ENCODE data around the gene RAP1A. TPM values are rescaled to one million over a fixed set of nuclear protein-coding genes. Genes with fewer than 3 reads are reported as not detected.

Gene RAP1A
- total and polyA plus RNA-seq, 4 donors = 14.2 to 31.4 (median 25.8) TPM

DNA sequence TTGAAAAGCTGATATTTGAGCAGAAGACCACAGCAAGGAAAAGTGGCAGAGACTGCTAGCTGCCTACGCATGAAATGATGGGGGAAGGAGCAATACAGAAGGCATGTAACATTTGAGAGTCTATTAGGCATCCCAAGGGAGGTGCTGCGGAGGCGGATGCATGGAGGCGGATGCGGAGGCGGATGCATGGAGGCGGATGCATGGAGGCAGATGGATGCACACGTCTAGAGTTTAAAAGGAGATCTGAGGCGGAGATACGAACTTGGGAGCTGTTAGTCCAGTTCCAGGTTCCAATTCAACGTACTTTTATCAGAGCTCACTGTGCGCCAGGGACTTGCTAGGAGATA is 135.4 kb downstream of the RAP1A start:
- H3K36me3 ChIP-seq (ENCODE audit: control insufficient read depth in 4 of 4, insufficient read depth in 3 of 4, low read depth in 1 of 4, low read length in 3 of 4) = peaks cover 0 to 2% (median 0%) of the 10 kb centered on the region in 4 donors
- no peak for DNase-seq (ENCODE audit: low spot score)
- no peaks in the 10 kb centered on the region for H3K27me3 ChIP-seq (ENCODE audit: control insufficient read depth in 4 of 4, insufficient read depth in 4 of 4, low read length in 3 of 4)
- H3K4me1 ChIP-seq (ENCODE audit: control insufficient read depth in 4 of 4, insufficient read depth in 4 of 4, low read length in 3 of 4) = peaks cover 1 to 22% (median 15%) of the 10 kb centered on the region in 4 donors
- no peaks in the 10 kb centered on the region for H3K9me3 ChIP-seq (ENCODE audit: control insufficient read depth in 4 of 4, low read length in 3 of 4)
- peak overlapping the region; percentile 63 to 86 for H3K9ac ChIP-seq (ENCODE audit: low read depth in 1 of 2, low read length in 2 of 2)
- H3K27ac ChIP-seq (ENCODE audit: low read depth in 1 of 2, low read length in 2 of 2) = peak overlapping the region; percentile 91 to 95
- 5% methylated on average over 12 of the region's 12 CpGs for WGBS
- peak overlapping the region; percentile 78 to 99 (median 82) for H3K4me3 ChIP-seq (ENCODE audit: low read depth in 1 of 3, low read length in 3 of 3)
- TF ChIP-seq YY1 (IDR thresholded peaks at IDR 0.05) (no peak), HNF4G (IDR thresholded peaks at IDR 0.05) (no peak), EGR1 (IDR thresholded peaks at IDR 0.05; ENCODE audit: low read depth in 2 of 2) (no peak), NR2F2 (IDR thresholded peaks at IDR 0.05) (no peak), FOXA1 (IDR thresholded peaks at IDR 0.05) (no peak), RAD21 (IDR thresholded peaks at IDR 0.05) (no peak), GABPA (IDR thresholded peaks at IDR 0.05 in 1 of 2, conservative IDR thresholded peaks at IDR 0.05 in 1 of 2) (no peak), JUND (IDR thresholded peaks at IDR 0.05) (no peak), HNF4A (conservative IDR thresholded peaks at IDR 0.05) (no peak), TAF1 (conservative IDR thresholded peaks at IDR 0.05) (no peak), RXRA (IDR thresholded peaks at IDR 0.05) (no peak), ATF3 (IDR thresholded peaks at IDR 0.05) (no peak), CTCF (IDR thresholded peaks at IDR 0.05; ENCODE audit: low read depth, low read length, missing input control) (no peak), SP1 (IDR thresholded peaks at IDR 0.05) (no peak), FOXA2 (IDR thresholded peaks at IDR 0.05) (no peak)
- TF ChIP-seq, protein P1, sequence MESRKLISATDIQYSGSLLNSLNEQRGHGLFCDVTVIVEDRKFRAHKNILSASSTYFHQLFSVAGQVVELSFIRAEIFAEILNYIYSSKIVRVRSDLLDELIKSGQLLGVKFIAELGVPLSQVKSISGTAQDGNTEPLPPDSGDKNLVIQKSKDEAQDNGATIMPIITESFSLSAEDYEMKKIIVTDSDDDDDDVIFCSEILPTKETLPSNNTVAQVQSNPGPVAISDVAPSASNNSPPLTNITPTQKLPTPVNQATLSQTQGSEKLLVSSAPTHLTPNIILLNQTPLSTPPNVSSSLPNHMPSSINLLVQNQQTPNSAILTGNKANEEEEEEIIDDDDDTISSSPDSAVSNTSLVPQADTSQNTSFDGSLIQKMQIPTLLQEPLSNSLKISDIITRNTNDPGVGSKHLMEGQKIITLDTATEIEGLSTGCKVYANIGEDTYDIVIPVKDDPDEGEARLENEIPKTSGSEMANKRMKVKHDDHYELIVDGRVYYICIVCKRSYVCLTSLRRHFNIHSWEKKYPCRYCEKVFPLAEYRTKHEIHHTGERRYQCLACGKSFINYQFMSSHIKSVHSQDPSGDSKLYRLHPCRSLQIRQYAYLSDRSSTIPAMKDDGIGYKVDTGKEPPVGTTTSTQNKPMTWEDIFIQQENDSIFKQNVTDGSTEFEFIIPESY (IDR thresholded peaks at IDR 0.05) = no peak
- TF ChIP-seq, protein P2, sequence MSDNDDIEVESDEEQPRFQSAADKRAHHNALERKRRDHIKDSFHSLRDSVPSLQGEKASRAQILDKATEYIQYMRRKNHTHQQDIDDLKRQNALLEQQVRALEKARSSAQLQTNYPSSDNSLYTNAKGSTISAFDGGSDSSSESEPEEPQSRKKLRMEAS (IDR thresholded peaks at IDR 0.05) = no peak
- TF ChIP-seq, protein P3, sequence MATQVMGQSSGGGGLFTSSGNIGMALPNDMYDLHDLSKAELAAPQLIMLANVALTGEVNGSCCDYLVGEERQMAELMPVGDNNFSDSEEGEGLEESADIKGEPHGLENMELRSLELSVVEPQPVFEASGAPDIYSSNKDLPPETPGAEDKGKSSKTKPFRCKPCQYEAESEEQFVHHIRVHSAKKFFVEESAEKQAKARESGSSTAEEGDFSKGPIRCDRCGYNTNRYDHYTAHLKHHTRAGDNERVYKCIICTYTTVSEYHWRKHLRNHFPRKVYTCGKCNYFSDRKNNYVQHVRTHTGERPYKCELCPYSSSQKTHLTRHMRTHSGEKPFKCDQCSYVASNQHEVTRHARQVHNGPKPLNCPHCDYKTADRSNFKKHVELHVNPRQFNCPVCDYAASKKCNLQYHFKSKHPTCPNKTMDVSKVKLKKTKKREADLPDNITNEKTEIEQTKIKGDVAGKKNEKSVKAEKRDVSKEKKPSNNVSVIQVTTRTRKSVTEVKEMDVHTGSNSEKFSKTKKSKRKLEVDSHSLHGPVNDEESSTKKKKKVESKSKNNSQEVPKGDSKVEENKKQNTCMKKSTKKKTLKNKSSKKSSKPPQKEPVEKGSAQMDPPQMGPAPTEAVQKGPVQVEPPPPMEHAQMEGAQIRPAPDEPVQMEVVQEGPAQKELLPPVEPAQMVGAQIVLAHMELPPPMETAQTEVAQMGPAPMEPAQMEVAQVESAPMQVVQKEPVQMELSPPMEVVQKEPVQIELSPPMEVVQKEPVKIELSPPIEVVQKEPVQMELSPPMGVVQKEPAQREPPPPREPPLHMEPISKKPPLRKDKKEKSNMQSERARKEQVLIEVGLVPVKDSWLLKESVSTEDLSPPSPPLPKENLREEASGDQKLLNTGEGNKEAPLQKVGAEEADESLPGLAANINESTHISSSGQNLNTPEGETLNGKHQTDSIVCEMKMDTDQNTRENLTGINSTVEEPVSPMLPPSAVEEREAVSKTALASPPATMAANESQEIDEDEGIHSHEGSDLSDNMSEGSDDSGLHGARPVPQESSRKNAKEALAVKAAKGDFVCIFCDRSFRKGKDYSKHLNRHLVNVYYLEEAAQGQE (IDR thresholded peaks at IDR 0.05) = no peak

Measured in liver (tissue), 9 donors.